ENCODE data around the gene PTPRN2.

DNA sequence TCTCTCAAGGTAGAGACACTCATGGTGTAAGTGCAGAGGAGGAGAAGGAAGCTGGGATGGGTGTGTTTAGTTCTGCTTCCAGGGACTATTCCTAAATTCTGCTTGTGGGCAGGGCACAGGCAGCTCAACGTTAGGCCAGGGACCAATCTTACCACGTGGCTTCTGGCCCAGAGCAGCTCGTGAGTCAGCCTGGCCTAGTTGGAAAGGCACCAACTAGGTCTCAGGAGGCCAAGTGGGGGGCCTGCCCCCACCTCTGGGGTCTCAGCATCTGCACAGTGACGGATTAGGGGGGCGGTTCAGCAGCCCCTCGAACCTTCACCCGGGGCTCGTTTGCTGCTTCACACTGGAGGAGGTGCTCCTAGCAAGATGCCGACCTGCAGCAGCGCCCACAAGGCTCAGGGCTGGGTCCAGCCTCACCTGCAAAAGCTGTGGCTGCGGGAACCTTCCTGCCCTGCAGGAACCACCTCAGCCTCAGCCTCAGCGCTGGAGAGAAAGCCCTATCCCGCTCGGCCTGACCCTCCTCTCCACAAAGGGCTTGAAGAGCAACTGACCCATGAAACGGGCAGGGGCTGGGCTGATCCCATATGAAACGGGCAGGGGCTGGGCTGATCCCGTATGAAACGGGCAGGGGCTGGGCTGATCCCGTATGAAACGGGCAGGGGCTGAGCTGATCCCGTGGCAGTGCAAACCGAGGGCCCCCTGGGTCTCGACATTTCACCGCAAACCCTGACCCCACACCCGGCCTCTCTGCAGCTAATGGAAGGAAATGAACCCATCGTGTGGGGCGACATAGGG, 803.4 kb downstream of the PTPRN2 start:
- TF ChIP-seq, protein P1, sequence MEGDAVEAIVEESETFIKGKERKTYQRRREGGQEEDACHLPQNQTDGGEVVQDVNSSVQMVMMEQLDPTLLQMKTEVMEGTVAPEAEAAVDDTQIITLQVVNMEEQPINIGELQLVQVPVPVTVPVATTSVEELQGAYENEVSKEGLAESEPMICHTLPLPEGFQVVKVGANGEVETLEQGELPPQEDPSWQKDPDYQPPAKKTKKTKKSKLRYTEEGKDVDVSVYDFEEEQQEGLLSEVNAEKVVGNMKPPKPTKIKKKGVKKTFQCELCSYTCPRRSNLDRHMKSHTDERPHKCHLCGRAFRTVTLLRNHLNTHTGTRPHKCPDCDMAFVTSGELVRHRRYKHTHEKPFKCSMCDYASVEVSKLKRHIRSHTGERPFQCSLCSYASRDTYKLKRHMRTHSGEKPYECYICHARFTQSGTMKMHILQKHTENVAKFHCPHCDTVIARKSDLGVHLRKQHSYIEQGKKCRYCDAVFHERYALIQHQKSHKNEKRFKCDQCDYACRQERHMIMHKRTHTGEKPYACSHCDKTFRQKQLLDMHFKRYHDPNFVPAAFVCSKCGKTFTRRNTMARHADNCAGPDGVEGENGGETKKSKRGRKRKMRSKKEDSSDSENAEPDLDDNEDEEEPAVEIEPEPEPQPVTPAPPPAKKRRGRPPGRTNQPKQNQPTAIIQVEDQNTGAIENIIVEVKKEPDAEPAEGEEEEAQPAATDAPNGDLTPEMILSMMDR (IDR thresholded peaks at IDR 0.05) = no peak
- no peak for TF ChIP-seq POLR2AphosphoS5 (IDR thresholded peaks at IDR 0.05; ENCODE audit: low read depth, low read length)
